GM19455 (cell line): ENCODE measurements around the gene SPAG9.
A peak's percentile ranks its signal among the peaks of the same experiment; 100 is the strongest.
"Not testable (repeated sequence)": the region's sequence is repeated elsewhere in the genome, so short reads cannot be mapped to it uniquely, and the experiment has no call there.

Source experiments
- ATAC-seq: cut with Tn5 transposase; IDR thresholded peaks from one replicate; pipeline ENCODE4 v1.9.1; 2021; ENCODE audit not compliant: unreplicated experiment

Gene SPAG9

GRCh38 chr17:51087072-51087757, 33.5 kb downstream of the SPAG9 start:
- ATAC-seq: no peak

DNA sequence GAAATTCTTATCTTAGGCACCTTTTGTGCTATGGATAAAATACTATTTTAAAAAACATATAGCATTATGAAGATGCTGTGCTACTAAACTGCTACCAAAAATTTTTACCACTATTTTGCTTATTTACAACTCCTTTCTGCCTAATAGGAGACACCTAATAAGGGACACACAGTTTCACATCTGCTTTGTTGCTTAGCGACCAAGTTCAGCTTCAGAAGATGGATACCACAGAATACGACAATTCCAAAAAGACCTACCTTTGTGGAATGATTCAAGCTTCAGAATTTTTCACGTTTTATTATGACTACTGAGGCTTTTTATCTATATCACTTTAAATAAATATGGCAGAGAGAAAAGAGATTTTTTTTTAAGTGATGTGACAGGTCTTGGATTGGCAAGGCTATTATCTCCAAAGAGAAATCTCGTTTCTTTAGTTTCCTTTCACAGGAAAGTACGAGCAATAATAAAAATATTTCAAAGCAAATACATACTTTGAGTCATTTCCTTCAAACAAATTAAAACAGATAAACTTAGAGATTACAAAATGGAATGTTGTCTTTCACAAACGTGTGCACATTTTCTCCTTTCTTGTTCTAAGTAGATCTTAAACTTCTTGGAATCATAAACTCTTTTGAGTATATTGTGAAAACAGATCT, 35.4 kb downstream of the SPAG9 start:
- ATAC-seq: no peak

DNA sequence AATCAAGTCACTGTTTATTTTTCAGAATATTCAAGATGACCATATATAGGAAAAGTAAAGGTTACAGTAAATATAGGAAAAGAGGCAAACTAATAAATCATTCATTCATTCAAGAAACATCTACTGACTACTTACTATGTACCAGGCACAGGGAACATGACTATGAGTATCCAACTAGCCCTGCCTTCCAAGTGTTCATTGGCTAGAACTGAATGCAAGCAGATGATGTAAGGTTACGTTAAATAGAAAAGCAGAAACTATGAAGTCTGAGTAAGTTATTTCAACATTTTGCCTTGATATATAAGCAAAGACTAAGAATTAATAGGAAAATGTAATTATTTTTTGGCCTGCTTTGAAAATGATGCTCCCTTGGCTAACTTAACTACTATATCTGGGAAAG, 36.7 kb downstream of the SPAG9 start:
- no peak for ATAC-seq

DNA sequence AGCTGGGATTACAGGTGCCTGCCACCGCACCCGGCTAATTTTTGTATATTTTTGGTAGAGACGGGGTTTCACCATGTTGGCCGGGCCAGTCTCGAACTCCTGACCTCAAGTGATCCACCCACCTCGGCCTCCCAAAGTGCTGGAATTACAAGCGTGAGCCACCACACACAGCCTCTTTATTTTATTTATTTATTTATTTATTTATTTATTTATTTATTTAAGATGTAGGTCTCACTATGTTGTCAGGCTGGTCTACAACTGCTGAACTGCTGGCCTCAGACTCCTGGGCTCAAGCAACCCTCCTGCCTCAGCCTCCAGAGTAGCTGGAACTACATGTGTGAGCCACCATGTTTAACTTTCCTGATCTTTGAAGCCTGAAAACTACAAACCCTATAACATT, 37.3 kb downstream of the SPAG9 start:
- not testable (repeated sequence) for ATAC-seq

DNA sequence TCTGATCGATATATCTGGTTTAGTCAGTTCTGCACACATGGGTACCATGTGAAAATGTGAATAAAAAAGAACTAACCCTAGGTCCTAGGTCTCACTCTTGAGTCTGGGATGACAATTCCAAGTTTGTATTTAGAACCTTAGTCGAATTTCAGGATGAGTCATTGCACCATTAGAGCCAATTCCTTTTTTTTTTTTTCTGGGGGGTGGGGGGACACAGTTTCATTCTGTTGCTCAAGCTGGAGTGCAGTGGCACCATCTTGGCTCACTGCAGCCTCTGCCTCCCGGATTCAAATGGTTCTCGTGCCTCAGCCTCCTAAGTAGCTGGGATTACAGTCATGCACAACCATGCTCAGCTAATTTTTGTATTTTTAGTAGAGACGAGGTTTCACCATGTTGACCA, 41.6 kb downstream of the SPAG9 start:
- ATAC-seq: no peak

- no peak for ATAC-seq
These were observed 42.6 kb downstream of the SPAG9 start for GRCh38 chr17:51078009-51078592.

- ATAC-seq: no peak
These were observed 43.8 kb downstream of the SPAG9 start for GRCh38 chr17:51076821-51077220.

DNA sequence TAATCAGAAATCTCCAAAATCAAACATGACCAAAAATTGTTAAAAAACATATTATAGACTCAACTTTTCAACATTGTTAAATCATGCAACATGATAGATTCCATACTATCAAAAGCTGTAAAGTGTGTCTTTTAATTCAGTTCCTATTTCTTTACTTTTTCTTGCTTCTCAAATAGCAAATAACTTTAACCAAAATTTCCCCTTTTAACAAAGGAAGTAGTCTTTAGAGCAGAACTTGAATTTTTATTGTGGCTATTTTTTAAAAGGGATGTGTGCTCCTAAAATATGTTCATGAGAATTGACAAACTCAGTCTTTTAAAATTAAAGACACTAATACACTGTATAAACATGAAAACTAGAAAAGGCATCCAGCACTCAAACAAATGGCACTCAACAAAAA, 49.1 kb downstream of the SPAG9 start:
- ATAC-seq: no peak

GRCh38 chr17:51065466-51065865, 55.2 kb downstream of the SPAG9 start:
- no peak for ATAC-seq

DNA sequence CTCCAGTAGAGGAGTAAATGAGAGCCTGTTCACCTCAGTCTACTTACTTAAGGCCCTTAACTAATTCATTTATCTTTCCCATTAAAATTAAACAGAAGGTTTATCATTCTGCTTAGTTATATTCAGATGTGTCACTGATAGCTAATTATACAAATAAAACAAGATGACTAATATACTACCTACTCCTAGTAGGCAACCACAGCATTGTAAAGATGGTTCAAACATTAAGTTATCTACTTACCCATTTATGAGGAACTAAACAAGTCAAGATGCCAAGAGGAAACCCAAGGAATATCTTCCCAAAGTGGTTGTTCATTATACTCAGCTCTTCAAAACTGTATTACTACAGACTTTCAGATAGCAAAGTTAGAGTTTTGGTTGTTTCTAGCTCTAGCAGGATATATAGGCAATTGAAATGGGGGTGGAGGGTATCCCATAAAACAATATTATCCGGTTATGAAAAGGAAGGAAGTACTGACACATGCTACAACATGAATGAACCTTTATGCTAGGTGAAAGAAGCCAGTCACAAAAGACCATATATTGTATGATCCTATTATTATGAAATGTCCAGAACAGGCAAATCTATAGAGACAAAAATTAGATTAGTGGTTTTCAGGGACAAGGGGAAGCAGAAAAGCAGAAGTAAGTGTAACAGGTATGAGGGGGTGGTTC, 56.5 kb downstream of the SPAG9 start:
- no peak for ATAC-seq

DNA sequence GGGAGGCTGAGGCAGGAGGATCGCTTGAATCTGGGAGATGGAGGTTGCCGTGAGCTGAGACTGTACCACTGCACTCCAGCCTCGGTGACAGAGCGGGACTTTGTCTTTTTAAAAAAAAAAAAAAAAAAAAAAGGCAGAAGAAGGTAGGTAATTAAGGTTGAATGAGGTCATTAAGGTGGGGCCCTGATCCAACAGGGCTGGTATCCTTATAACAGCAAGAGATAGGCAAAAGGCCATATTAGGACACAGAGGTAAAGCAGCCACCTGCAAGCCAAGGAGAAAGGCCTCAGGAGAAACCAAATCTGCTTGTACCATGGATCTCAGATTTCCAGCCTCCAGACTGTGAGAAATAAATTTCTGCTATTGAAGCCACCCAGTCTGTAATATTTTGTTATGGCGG, 60.3 kb downstream of the SPAG9 start:
- ATAC-seq: no peak

DNA sequence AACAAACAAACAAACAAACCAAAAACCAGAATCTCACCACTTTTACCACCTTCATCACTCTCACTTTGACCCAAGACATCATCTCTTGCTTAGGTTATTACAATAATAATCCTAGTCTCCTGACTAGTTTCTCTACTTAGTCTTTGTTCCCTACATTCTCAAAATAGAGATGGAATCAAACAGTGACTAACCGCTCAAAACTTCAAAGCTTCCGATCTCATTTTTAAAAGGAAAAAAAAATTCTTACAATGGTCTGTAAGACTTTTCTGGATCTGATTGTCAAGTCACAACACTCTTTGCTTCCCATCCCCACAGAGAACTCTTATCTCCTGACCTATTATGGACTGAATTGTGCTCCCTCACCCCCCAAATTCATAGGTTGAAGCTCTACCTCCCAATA, 60.9 kb downstream of the SPAG9 start:
- no peak for ATAC-seq

DNA sequence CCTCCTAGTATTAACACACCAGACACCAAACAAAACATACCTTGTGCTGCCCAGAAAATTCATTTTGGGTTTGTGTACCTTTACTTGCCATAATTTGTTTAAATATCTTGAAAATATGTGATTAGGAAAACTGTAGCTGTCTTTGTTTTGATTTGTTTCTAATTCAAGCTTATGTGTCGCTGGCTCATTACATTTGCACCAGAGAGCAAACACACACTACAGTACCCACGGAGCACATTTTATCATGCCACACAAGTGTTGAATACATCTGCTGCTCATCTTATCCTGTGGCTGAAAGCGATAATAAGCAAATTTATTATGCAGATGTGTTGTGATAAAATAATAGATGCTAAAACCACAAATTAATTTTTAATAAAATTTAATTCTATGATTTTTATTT, 63.1 kb downstream of the SPAG9 start:
- no peak for ATAC-seq

- ATAC-seq: no peak
These were observed 63.7 kb downstream of the SPAG9 start for GRCh38 chr17:51056813-51057510.

- ATAC-seq: no peak
These were observed 65.9 kb downstream of the SPAG9 start for GRCh38 chr17:51054748-51055147.

GRCh38 chr17:51052235-51052634, 68.4 kb downstream of the SPAG9 start:
- ATAC-seq: no peak

- ATAC-seq: peak; percentile 84
These were observed 70.2 kb downstream of the SPAG9 start for GRCh38 chr17:51050291-51051033.

- no peak for ATAC-seq
These were observed 73.9 kb downstream of the SPAG9 start for GRCh38 chr17:51046514-51047384.

- ATAC-seq: no peak
These were observed 74.6 kb downstream of the SPAG9 start for GRCh38 chr17:51046046-51046445.

GRCh38 chr17:51045621-51046020, 75.0 kb downstream of the SPAG9 start:
- no peak for ATAC-seq
